Pulmonary artery endothelial cell (primary cell): ENCODE data around the gene PHF24. TPM values are rescaled to one million over a fixed set of nuclear protein-coding genes. Genes with fewer than 3 reads are reported as not detected.
"Not testable (repeated sequence)": the region's sequence is repeated elsewhere in the genome, so short reads cannot be mapped to it uniquely, and the experiment has no call there.

ENCODE experiments used
- DNase-seq: peaks from one replicate; pipeline ENCODE4 v3.0.0-alpha.2; 2011; ENCODE audit warnings: low read depth, low spot score
- total RNA-seq: library from RNA; depleted of rRNA; stranded (reverse); fragments of >200 nt; gene quantifications from 2 replicates; pipeline ENCODE4 v1.2.3, GENCODE V29; 2014

The PHF24 gene
- total RNA-seq: not detected in 2 replicates

DNA sequence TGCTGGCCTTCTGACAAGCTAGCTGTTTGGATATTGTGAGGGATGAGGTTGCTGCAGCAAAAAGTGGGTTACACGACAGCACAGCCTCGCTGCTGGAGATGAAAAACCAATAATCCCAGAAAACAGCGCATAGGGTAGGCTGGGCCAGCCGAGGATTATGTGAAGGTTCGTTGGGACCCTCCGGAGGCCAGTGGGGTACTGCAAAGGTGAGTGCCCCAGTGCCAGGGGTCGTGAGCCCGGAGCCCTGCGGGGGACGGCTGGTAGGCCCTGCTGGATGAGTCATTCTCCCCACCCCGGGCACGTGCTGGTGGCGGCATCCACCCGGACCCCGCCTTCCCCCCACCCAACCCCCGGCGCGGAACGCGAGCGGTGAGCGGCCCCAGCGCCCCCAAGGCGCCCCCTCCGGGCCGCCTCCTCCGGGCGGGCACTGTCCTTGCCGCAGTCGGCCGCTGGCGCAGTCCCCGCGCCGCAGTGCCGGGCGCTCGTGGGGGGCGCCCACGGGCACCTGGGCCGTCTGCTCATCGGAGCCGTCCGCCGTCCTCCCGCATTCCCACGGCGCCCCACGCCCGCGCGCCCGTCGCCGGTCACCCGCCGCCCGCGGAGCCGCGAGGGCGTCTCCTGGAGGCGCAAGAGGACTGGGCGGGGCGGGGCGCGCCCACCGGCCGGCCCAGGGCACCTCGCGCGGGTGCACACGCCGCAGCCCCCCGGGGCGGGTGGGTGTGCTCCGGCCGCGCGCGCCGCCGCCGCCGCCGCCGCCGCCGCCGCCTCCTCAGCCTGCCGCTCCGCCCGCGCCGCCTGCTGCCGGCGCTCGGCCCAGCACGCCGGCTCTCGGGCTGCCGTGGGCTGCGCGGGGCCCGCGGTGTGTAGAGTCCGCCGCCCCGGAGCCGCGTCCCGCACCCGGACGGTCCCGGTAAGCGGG, at the start of gene PHF24:
TSS of gene PHF24 (plus strand) at position 794 of the 919 bp plus-strand sequence. CDS start 13,014 bp downstream, outside the sequence.
- DNase-seq: no peak

DNA sequence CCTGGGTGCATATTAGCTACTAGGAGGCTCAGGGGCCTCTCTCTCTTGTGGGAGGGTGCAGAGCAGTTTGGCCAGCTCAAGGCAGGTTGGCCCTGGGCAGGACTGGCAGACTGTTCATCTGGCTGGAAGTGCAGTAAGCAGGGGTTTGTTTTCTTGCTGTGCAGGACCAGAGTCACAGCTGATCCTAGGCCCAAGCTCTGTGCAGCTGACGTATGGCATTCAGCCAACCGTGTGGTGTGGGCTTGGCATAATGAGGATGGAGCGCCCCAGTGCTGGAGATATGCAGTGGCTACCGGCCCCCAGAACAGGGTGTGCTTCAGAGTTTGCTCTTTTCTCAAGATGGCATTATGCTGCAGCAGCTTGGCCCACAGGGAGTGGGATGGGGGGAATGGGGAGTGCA, 31.0 kb upstream of the PHF24 start:
- no peak for DNase-seq

DNA sequence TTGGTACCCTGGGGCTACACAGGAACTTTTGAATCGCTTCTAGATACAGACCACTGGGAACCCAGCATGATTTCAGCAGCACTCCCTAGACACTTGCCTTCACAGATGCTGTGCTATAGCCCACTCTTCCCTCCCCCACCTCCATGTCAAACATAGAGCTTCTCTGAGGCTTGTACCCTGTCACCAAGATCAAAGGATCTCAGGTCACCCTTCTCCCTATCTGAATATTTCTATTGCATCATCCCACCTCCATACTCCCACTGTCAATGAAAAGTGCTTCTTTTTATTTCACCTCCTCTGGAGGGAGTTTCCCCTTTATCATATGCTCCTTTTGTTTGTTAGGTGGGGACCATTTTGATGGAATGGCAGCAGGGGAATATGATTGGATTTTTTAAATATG, 29.2 kb upstream of the PHF24 start:
- DNase-seq: no peak

DNA sequence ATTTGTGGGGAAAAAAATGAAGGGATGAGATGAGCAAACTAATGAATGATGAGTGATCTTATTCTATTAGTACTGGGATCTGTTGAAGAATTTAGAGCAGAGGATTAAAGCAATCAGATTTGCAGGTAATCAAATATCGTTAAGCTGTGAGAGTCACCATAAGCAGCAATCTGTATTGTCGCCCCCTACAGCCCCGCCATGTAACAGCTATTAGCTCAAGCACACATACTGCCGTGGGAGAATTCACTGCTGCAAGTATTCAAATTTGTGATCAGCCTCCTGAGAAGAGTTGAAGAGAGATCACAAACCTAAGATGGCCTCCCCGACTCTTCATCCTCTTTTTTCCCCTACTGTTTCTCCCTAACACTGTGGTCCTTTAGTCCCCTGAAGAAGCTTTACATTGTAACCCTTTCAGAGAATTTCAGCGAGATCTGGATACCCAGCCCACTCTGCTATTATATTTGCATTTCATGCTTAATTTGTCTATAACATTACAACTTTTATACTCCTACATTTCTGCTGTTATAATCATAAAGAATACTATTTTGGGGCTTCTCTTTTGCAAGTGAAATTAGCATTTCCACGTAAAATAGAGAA, 28.5 kb upstream of the PHF24 start:
- no peak for DNase-seq

DNA sequence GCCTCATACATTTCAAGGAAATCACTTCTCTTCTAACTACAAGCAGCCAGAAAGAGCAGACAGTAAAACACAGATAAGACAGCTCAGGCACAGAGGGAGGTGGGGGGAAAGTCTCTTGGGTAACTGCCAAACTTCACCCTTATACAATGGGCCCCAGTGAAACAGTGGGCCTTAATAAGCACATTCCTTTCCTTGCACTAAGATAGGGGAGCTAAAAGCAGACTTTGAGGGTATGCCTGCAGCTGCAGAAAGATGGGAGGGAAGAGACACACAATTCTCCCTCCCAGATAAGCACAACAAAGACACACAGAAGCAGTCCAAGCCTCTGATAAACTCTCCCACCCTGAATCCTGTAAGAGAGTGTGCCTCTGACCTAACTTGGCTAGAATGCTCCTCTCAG, 18.1 kb upstream of the PHF24 start:
- DNase-seq: not testable (repeated sequence)

DNA sequence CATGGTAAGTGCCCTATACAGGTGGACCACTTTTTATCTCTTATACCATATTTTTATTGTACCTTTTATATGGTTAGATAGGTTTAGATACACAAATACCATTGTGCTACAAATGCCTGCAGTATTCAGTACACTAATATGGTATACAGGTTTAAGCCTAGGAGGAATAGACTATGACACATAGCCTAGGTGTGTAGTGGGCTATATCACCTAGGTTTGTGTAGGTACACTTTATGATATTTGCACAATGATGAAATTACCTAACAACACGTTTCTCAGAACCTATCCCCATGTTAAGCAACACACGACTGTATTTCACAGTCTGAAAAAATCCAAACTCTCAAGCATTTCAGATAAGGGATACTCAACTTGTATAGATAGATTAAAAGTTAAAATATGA, 9.6 kb upstream of the PHF24 start:
- no peak for DNase-seq

DNA sequence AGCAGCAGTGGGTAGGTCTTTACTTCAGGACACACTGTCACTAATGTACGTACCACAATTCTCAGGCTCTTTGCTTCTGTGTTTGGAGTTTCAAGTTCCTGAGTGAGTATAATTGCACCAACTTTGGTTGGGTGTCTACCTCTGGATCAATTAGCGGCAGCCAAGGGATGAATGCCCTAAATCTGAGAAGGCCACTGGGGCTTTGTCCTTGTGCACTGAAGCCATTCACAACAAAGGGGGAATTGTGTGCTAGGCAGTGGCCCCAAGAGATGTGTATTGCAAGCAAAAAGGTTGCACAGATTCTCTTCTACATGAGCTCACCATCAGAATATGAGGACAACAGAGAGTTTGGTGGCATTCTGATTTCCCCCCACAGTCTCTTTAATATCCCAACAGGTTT, 3.9 kb upstream of the PHF24 start:
- no peak for DNase-seq

DNA sequence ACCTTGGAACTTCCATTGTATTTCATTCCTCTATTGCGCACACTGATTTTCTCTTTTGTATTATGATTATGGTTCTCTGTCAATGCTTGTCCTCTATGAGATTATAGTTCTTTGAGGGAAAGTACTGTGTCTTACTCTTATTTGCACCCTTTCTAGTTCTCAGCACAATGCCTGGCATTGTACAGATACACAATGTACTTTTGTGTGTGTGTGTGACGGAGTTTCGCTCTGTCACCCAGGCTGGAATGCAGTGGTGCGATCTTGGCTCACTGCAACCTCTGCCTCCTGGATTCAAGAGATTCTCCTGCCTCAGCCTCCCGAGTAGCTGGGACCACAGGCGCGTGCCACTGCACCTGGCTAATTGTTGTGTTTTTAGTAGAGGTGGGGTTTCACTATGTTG, 2.0 kb upstream of the PHF24 start:
- DNase-seq: not testable (repeated sequence)

DNA sequence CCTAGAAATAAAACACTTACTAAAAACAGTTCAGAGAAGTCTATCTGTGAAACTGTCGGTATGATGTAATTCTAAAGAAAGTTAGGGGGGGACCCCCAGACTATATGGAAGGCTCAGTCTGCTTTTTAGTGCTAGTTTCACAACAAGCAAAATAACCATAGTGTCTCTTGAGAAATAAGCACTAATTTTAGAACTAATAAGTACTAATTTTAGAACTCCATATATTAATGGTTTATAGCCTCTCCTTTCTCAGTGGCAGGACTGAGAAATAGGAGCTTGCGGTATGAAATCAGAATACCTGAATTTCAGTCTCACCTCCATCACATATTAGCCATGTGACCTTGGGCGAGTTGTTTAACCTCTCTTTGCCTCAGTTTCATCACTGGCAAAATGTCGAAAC, 1.4 kb upstream of the PHF24 start:
- DNase-seq: no peak

DNA sequence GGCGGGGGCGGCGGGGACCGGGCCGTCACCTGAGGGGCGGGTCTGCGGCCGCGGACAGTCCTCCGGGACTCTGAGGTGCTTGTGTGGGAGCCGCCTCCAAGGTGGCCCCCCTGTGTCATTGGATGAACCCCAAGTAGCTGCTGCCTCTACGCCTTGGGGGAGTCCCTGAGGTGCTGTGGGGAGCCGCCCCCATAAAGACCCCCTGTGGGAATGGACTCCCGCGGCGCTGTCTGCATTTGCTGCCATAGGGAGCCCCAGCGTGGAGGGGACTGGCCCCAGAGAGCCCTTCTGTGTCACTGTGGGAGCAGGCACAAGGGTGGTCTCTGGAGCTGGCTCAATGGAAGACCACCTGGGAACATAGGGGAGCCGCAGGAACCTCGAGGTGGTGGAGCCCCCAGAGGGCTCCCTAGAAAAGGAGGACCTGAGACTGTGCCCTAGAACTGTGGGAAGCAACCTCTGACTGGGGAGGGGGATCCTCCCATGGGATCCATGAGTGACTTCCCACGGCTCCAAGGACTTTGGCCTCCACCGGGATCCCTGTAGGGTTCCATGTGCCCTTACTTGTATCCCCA, 412 bp downstream of the PHF24 start:
- no peak for DNase-seq

DNA sequence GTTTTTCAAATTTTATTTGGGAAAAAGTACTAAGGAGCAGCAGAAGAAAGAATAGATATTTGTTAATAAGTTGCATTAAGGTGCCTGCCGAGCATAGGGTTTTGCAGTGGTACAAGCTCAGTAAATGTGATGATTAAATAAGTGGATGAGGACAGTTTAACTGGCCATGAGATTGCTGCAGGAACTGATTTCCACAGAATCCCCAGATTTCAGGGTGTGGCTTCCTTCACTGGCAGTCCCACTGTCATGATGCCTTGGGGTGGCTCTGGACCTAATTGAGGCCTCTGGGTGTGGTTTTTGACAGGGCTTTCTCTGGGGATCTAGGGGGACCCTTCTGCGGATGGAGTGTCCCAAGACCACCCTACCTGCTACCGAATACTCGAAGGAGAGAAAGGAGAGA, 1.4 kb downstream of the PHF24 start:
- DNase-seq: no peak

DNA sequence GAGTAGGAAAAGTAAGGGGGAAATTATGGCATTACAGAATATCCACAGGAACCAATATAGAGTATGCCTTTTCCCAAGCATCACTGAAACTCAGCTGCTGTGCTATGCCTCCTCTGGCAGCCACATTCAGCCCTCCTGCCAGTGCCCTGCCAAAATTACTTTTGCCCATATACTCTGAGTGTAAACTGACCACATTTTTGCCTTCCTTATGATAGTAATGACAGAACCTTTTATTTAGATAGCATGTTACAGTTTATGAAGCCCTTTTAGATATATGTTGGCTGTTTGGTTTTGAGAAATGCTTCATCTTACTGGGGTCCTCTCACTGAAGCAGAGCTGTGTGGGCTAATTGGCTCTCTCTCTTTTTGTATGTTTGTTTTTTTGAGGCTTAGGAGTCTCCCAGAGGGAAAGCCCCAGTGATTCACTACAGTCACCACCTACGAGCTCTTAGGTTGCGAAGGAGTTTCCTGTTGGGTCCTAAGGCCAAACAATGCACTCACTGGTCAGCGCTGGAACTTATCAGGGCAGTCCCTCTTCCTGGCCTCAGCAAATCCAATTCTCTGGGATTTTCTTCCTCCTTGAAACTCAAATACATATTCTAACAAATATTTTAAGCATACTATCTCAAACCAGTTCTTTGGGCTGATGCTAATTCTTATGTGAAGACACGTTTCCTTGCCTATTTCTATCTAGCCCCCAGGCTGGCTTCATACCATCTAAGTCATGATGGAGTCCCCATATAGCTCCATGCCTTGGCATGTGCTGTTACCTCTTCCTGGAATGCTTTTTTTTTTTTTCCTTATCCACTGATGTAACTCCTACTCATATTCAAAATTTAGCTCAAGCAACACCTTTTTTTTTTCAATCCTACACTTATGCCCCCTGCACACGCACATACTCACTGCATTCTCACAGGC, 3.7 kb downstream of the PHF24 start:
- DNase-seq: no peak

DNA sequence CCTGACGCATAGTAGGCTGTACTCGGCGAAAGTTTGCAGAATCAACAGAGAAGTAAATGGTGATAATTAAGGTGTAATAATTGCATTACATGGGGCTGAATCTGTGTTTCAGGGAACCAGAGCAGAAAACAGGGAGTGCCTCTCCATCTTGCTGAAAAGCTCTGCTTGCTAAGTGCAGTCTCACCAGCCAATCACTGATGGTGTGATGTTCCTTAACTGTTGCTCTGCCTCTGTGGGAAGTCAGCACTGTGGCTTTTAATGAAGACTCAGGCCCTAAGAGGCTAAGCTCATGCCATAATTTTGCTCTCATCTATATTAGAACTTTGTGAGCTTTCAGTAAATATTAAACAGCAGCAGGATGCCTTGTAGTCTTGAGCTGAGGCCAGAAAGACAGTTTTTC, 4.5 kb downstream of the PHF24 start:
- no peak for DNase-seq

DNA sequence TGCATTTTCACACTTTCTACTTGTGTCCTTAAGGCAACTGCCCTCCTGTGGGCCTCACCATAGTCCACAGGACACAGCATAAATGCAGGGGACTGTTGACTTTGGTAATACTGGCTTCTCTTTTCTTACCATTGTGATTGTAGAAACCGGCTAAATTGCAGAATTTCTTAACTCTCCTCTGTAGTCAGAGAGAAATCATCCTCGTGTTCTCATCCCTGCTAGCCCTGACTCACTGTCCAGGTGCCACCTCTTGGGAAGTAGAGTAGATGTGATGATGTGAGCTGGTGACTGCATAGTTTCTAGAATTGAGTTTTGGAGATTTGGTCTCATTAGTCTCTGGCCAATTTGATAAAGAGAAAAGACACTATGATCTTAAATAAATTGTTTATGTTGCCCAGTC, 5.5 kb downstream of the PHF24 start:
- DNase-seq: no peak

DNA sequence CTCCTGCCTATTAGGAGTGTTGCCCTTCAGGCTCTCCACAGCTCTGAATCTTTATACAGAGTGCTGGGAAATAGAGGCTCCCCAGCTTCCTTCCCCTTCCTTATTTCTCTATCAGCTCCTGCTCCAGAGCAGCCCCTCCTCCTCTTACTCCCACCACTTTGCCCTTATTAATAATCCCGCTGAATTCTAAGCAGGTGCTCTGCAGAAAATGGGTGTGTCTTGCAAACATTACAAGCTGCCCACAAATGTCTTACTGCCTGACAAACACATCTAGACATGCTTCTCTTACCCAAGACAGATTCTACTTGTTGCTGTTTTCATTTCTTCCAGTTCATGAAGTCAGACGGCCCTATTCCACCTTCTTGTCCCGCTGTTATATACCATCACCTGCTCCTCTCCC, 6.4 kb downstream of the PHF24 start:
- no peak for DNase-seq

DNA sequence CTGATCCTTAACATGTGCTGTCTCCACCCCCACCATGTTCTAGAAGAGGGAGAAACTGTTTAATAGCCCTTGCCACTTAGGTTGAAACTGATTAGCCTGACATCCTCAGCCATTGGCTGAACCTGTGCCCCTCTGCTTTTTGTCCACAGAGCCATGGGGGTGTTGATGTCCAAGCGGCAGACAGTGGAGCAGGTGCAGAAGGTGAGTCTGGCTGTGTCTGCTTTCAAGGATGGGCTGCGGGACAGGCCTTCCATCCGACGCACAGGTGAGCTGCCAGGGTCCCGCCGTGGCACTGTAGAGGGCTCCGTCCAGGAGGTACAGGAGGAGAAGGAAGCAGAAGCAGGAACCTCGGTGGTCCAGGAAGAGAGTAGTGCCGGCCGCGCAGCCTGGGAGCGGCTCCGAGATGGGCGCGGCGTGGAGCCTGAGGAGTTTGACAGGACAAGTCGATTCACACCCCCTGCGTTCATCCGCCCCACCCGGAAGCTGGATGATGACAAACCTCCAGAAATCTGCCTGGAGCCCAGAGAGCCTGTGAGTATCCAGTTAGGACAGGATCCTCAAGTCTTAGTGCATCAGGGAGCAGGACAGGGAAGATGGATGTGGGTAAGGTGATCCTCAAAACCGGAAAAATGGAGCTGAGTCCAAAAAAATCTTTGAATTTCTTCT, 13.2 kb downstream of the PHF24 start:
- DNase-seq: no peak

DNA sequence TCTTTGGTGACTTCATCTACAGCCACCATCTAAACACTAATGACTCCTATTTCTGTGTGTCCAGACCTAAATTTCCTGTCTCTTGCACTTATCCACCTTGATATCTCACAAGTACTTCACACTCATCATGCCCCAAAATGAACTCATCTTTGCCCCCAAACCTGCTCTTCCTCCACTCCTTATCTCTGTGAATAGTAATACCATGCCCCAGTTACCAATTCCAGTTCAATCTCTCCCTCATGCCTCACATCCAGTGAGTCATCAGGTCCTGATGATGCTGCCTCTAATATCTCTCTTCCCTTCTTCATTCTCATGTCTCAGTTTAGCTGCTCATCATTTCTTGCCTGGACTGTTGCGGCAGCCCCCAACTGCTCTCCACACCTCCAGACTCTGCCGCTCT, 16.6 kb downstream of the PHF24 start:
- no peak for DNase-seq

DNA sequence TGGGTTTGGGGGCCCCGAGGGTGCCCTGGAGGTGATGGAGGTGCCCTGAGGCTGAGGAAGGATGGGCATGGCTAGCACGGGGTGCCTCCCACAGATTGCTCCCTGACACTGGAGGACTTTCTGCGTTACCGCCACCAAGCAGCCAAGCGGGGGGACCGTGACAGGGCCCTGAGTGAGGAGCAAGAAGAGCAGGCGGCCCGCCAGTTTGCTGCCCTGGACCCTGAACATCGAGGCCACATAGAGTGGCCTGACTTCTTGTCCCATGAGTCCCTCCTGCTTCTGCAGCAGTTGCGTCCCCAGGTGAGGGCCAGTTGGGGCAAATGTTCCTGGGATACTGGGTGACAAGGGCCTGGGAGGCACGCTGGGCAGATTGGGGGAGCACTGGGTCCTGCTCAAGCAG, 18.4 kb downstream of the PHF24 start:
- DNase-seq: no peak

DNA sequence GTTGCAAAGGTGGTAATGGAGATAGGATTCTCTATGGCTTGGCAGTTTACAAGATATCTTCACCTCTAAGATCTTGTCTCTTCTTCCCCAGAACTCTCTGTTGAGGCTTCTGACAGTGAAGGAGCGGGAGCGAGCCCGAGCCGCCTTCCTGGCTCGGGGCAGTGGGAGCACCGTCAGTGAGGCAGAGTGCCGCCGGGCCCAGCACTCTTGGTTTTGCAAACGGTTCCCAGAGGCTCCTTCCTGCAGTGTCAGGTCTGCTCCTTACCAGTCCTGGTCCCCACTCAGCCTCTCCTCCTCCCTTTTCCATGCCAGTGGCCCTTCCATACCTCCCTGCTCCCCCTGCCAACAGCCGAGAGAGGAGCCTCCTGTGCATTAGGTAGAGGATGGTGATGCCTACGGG, 18.9 kb downstream of the PHF24 start:
- no peak for DNase-seq

DNA sequence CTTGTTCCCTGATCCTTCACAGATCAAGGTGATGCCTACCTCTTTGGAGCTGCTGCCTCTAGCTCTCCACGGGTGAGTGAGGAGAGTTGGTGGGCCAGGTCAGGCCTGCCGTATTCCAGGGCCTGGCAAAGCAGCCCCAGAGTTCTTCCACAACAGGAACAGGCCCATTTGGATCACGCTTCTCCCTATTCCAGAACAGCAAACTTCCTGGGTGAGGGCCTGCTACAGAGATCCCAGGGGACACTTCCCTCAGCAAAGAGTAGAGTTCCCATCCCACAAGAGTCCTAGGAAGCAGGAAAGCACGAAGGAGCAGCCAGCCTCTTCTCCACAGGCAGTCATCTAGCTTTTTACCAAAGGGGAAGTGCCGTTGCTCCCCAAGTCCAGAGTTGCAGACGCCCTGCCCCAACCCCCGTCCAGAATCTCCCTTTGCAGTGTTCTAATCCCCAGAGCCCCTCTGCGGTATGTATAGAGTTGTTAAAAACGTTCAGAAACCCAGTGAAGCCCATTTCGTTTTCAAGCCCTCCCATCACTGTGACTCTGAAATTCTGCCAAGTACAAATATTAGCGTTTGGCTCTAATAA, 22.2 kb downstream of the PHF24 start:
- DNase-seq: no peak

DNA sequence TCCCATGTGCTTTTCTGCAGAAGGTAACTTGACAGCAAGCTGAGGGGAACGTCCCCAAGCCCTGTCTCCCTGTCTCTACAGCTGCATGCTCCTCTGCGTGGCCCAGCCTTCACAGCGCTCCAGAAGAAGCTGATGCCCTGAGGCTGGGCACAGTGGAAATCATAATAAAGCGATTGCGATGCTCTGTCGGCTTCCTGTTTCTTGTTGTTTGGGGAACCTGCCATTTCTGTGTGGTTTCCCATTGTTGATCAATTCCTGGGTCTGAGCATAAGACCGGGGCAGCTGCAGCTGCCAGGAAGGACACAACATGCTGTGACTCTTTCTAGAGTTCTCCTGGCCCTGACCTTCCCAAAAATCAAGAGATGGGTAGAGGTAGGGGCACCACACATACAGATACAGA, 24.3 kb downstream of the PHF24 start:
- DNase-seq: no peak
